OCI-LY3 (cell line): Measurements from ENCODE around the gene IPO8.
"Not testable (repeated sequence)": the region's sequence is repeated elsewhere in the genome, so short reads cannot be mapped to it uniquely, and the experiment has no call there.

Experiments
- H2AFZ ChIP-seq: fragments of 200-600, 300-600 bp; shearing (Covaris generic); 2 replicates; pipeline ENCODE4 v1.6.0; 2014; ENCODE audit warnings: antibody characterized with exemption, low read depth, low read length
- H3K27ac ChIP-seq: fragments of 200-600, 300-600 bp; sonication (generic); 2 replicates; pipeline ENCODE4 v1.5.1; 2014; ENCODE audit warnings: mild to moderate bottlenecking, low read length, moderate library complexity, mixed read lengths
- H3K27me3 ChIP-seq: fragments of 200-600, 300-600 bp; sonication (generic); 2 replicates; pipeline ENCODE4 v1.6.1; 2014; ENCODE audit warnings: low read depth, low read length, mixed read lengths
- H3K36me3 ChIP-seq: fragments of 200-600, 300-600 bp; sonication (generic); replicated peaks from 2 replicates; pipeline ENCODE3; 2014; ENCODE audit warnings: low read depth, low read length, mixed read lengths
- H3K4me1 ChIP-seq: fragments of 300-600, 200-600 bp; sonication (generic); 2 replicates; pipeline ENCODE4 v1.6.1; 2014; ENCODE audit warnings: low read length, mixed read lengths
- H3K4me2 ChIP-seq: fragments of 200-600, 300-600 bp; sonication (generic); 2 replicates; pipeline ENCODE4 v1.6.1; 2014; ENCODE audit warnings: low read length, mixed read lengths
- H3K4me3 ChIP-seq: fragments of 300-600, 200-600 bp; sonication (generic); 2 replicates; pipeline ENCODE4 v1.5.1; 2014; ENCODE audit warnings: antibody characterized with exemption, mild to moderate bottlenecking, low read length, moderate library complexity
- H3K79me2 ChIP-seq: fragments of 300-600, 200-600 bp; shearing (Covaris generic); 2 replicates; pipeline ENCODE4 v1.6.1; 2014; ENCODE audit warnings: mild to moderate bottlenecking, low read length, mixed read lengths
- H3K9ac ChIP-seq: fragments of 300-600, 200-600 bp; shearing (Covaris generic); 2 replicates; pipeline ENCODE4 v1.6.0; 2014; ENCODE audit warnings: mild to moderate bottlenecking, low read length, moderate library complexity
- H3K9me3 ChIP-seq: fragments of 200-600, 300-600 bp; shearing (Covaris generic); 2 replicates; pipeline ENCODE4 v1.6.1; 2014; ENCODE audit warnings: low read length, mixed read lengths; ENCODE audit not compliant: insufficient read depth
- H4K20me1 ChIP-seq: fragments of 200-600, 300-600 bp; sonication (generic); 2 replicates; pipeline ENCODE4 v1.6.1; 2016; ENCODE audit warnings: low read length, mixed read lengths; ENCODE audit not compliant: insufficient read depth
- EZH2phosphoT487 ChIP-seq: fragments of 200-600 bp; shearing (Covaris generic); IDR thresholded peaks from 2 replicates; pipeline ENCODE4 v1.6.1; 2018; ENCODE audit warnings: antibody characterized with exemption, mixed run types, low read depth
- TF ChIP-seq, protein P1 (sequence below): fragments of 200-600, 300-600 bp; sonication (generic); IDR thresholded peaks from 2 replicates; pipeline ENCODE4 v1.5.1; 2014; ENCODE audit warnings: antibody characterized with exemption, low read length, low read depth

IPO8 gene

DNA sequence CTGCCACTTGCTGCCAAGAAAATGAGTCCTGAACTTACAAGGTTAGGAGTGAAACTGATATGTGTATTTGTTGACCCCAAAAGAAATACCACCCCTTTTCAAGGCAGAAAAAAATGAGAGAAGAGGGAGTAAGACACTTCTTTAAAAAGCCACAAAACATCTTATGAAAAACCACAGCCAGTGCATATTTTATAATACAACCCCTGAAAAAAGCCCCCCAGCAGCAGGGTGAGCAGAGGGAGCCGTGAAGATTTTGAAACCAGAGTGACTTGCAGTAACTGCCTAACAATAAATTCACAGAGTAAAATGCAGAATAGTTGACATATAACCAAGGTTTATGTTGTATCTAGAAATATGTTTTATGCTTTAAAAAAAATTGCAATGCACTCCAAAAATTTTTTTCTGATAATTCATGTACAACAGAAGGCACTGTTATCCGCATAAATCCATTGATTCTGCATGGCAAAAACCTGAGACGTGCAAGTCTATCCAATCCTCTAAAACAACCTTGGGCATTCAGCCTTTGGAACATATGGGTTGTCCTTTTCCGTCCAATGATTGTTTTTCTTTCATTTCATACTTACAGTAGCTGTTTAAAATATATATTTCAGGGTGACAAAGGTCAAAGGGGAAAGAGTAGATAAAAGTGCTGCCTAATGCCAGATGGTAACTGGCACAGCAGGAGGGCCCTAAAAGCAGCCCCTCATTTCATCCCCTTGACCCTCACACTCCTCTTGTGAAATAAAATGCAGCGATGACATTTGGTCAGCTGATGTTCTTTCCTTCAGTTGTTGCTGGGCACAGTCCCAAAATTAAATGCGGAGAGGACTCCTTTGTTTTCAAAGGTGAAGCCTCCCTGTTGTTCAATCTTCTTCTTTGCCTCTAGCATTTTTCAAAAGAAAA, 65.3 kb downstream of the IPO8 start:
- no peak overlapping the region for H3K27ac ChIP-seq
- no peak overlapping the region for H3K4me3 ChIP-seq
- H3K4me1 ChIP-seq = no peaks in the 10 kb centered on the region
- peaks cover 25% of the 10 kb centered on the region for H3K36me3 ChIP-seq
- H4K20me1 ChIP-seq = no peaks in the 10 kb centered on the region
- H2AFZ ChIP-seq = no peak overlapping the region
- no peak overlapping the region for H3K4me2 ChIP-seq
- no peak overlapping the region for H3K9ac ChIP-seq
- no peaks in the 10 kb centered on the region for H3K79me2 ChIP-seq
- H3K27me3 ChIP-seq = no peaks in the 10 kb centered on the region
- no peak for TF ChIP-seq EZH2phosphoT487
- TF ChIP-seq, protein P1, sequence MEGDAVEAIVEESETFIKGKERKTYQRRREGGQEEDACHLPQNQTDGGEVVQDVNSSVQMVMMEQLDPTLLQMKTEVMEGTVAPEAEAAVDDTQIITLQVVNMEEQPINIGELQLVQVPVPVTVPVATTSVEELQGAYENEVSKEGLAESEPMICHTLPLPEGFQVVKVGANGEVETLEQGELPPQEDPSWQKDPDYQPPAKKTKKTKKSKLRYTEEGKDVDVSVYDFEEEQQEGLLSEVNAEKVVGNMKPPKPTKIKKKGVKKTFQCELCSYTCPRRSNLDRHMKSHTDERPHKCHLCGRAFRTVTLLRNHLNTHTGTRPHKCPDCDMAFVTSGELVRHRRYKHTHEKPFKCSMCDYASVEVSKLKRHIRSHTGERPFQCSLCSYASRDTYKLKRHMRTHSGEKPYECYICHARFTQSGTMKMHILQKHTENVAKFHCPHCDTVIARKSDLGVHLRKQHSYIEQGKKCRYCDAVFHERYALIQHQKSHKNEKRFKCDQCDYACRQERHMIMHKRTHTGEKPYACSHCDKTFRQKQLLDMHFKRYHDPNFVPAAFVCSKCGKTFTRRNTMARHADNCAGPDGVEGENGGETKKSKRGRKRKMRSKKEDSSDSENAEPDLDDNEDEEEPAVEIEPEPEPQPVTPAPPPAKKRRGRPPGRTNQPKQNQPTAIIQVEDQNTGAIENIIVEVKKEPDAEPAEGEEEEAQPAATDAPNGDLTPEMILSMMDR = no peak
- H3K9me3 ChIP-seq = no peaks in the 10 kb centered on the region

DNA sequence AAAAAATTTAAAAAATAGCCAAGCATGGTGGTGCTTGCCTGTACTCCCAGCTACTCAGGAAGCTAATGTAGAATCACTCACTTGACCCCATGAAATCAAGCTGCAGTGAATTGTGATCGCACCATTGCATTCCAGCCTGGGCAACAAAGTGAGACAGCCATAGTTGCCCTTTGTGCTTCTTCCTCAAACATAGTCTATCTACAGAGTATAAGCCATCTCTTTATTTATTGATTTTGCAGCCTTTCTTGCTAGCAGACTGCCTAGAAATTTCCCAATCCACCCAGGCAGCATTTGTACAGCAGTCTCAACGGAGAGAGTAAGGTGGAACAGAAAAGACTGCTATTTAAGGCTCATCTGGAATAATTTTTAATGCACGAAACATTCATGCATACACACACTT, 68.8 kb downstream of the IPO8 start:
- H4K20me1 ChIP-seq = no peaks in the 10 kb centered on the region
- H3K9ac ChIP-seq = no peak overlapping the region
- no peak overlapping the region for H3K27ac ChIP-seq
- H3K9me3 ChIP-seq = no peaks in the 10 kb centered on the region
- H3K4me2 ChIP-seq = no peak overlapping the region
- no peaks in the 10 kb centered on the region for H3K79me2 ChIP-seq
- H3K36me3 ChIP-seq = peaks cover 15% of the 10 kb centered on the region
- H3K4me3 ChIP-seq = no peak overlapping the region
- no peak for TF ChIP-seq EZH2phosphoT487
- TF ChIP-seq, protein P1 = no peak
- H3K4me1 ChIP-seq = peaks cover 9% of the 10 kb centered on the region
- H3K27me3 ChIP-seq = no peaks in the 10 kb centered on the region
- no peak overlapping the region for H2AFZ ChIP-seq

DNA sequence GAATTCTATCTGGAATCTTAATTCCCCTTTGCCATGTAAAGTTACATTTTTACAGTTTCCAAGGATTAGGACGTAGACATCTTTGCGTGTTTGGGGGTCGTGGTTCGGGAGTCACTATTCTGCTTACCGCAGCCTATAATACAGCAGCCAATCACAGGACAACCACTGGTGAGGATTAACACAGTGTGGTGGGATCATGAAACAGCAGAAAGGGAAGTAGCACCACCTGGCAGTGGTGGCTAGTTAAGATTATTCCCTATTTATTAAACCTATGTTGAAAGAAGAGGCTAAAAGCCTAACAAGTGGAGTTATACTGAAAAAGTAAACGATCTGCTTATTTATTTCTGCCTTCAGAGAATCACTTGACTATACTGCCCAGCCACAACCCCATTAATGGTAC, 71.7 kb downstream of the IPO8 start:
- TF ChIP-seq, protein P1 = no peak
- no peak for TF ChIP-seq EZH2phosphoT487
- no peaks in the 10 kb centered on the region for H3K79me2 ChIP-seq
- H3K4me2 ChIP-seq = no peak overlapping the region
- H3K4me3 ChIP-seq = no peak overlapping the region
- peaks cover 9% of the 10 kb centered on the region for H3K4me1 ChIP-seq
- no peaks in the 10 kb centered on the region for H3K36me3 ChIP-seq
- H2AFZ ChIP-seq = no peak overlapping the region
- H3K27ac ChIP-seq = no peak overlapping the region
- no peaks in the 10 kb centered on the region for H3K27me3 ChIP-seq
- no peak overlapping the region for H3K9ac ChIP-seq
- no peaks in the 10 kb centered on the region for H3K9me3 ChIP-seq
- H4K20me1 ChIP-seq = no peaks in the 10 kb centered on the region

DNA sequence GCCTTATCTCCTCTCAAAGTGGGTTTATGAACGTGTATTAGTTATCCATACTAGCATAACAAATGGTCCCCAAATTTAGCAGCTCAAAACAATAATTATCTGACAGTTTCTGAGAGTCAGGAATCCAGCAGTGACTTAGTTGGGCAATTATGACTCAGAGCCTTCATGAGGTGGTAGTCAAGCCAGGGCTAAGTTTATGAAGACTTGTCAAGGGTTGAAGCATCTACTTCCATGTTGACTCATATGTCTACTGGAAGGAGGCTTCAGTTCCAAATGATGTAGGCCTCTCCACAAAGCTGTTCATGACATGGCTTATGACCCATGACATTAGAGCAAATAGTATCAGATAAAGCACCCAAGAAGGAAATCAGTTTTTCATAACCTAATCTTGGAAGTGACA, 73.2 kb downstream of the IPO8 start:
- Histone ChIP-seq H3K9ac (no peak overlapping the region), H4K20me1 (no peaks in the 10 kb centered on the region), H3K36me3 (no peaks in the 10 kb centered on the region), H3K4me1 (peaks cover 9% of the 10 kb centered on the region), H3K27me3 (no peaks in the 10 kb centered on the region), H3K4me3 (no peak overlapping the region), H3K79me2 (no peaks in the 10 kb centered on the region), H3K27ac (no peak overlapping the region), H3K4me2 (no peak overlapping the region), H3K9me3 (no peaks in the 10 kb centered on the region), H2AFZ (no peak overlapping the region)
- TF ChIP-seq EZH2phosphoT487 = no peak
- TF ChIP-seq, protein P1 = no peak

DNA sequence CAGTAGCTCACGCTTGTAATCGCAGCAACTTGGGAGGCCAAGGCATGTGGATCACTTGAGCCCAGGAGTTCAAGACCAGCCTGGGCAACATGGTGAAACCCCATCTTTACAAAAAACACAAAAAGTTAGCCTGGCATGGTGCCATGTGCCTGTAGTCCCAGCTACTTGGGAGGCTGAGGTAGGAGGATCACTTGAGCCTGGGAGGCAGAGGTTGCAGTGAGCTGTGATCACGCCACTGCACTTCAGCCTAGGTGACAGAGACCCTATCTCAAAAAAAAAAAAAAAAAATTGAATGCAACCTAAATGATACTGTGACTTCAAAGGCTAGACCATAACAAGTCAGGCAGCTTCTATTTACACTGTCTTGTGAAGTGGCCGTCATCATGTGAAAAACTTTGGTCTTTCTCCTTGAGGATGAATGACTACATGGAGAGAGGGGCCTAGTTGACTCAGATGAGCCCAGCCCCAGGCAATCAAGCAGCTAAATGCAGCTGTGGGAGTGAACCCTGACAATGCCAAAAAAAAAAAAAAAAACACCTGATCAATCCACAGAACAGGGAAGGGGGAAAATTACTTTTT, 73.9 kb downstream of the IPO8 start:
- H3K4me1 ChIP-seq, H4K20me1 ChIP-seq, H2AFZ ChIP-seq, H3K36me3 ChIP-seq, H3K79me2 ChIP-seq, H3K4me2 ChIP-seq, H3K27ac ChIP-seq, H3K27me3 ChIP-seq, H3K9me3 ChIP-seq, H3K9ac ChIP-seq, H3K4me3 ChIP-seq: not testable (repeated sequence)
